Measurements from ENCODE around the gene CHST8. TPM values are rescaled to one million over a fixed set of nuclear protein-coding genes. Genes with fewer than 3 reads are reported as not detected.

Gene CHST8
- total RNA-seq, 1 experiment from 2014 or later = not detected

- intact Hi-C loops (cut with micrococcal nuclease; ENCODE audit: unreplicated experiment) = no loop called here
- ChIA-PET POLR2A (ENCODE audit: unreplicated experiment) (no interaction called here), CTCF (no interaction called here)
- TF ChIP-seq CTCF (conservative IDR thresholded peaks at IDR 0.05) (no peak), EZH2 (IDR thresholded peaks at IDR 0.05; ENCODE audit: low read depth) (no peak)
- H3K4me3 ChIP-seq = no peak overlapping the region
- H3K9me2 ChIP-seq (ENCODE audit: insufficient read depth) = no peaks in the 10 kb centered on the region
- no peaks in the 10 kb centered on the region for H3K9me3 ChIP-seq (ENCODE audit: insufficient read depth, low read depth)
- no peaks in the 10 kb centered on the region for H3K79me2 ChIP-seq (ENCODE audit: low read depth)
- no peak overlapping the region for H3K27ac ChIP-seq
- H3K4me1 ChIP-seq (replicated peaks; ENCODE audit: insufficient read depth) = no peaks in the 10 kb centered on the region
- no TSS peak for BruUV-seq (replicated peaks)
- DNase-seq = no peak
- H4K20me1 ChIP-seq (ENCODE audit: insufficient read depth) = no peaks in the 10 kb centered on the region; the same call in 1 of the 2 replicates
- no peak overlapping the region for H3K4me2 ChIP-seq
- no peak overlapping the region for H2AFZ ChIP-seq
- H3F3A ChIP-seq (ENCODE audit: insufficient read depth, low read depth) = no peaks in the 10 kb centered on the region
- H3K36me3 ChIP-seq (ENCODE audit: low read depth) = no peaks in the 10 kb centered on the region
- peaks cover 78% of the 10 kb centered on the region for H3K27me3 ChIP-seq (ENCODE audit: insufficient read depth, low read depth)
Measured at GRCh38 chr19:33674626-33675367, 53.0 kb downstream of the CHST8 start.

DNA sequence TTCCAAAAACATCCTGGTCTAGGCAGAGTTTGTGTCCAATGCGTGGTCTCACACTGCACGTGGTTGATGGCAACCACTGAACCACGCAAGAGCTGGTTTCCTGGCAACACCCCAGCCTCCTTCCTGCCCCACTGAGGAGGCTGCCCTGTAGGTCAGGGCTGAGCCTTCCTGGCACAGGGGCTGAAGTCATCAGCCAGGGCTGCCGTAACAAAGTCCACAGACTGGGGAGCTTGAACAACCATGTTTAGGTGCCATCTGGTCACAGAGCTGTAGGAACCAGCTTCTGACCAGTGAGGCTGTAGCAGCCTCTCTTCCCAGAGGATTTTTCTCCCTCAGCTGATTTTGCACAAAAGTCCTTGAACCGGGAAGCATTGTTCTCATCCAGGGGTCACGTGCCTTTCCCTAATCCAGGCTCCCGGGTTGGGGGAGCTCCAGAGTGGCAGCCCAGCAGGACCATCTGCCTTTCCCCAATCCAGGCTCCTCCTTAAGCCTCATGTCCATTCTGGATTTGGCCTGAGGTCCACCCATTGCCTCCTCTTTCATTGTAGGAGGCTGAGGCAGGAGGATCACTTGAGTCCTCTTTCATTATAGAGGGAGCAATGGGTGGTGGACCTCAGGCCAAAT is 53.9 kb downstream of the CHST8 start:
- H3K9me2 ChIP-seq (ENCODE audit: insufficient read depth) = no peaks in the 10 kb centered on the region
- H3K4me2 ChIP-seq = no peak overlapping the region
- no peak overlapping the region for H2AFZ ChIP-seq
- no peak for DNase-seq
- H3K4me3 ChIP-seq = no peak overlapping the region
- no TSS peak for BruUV-seq (replicated peaks)
- intact Hi-C loops (cut with micrococcal nuclease; ENCODE audit: unreplicated experiment) = no loop called here
- H3F3A ChIP-seq (ENCODE audit: insufficient read depth, low read depth) = no peaks in the 10 kb centered on the region
- H3K27me3 ChIP-seq (ENCODE audit: insufficient read depth, low read depth) = peaks cover 78% of the 10 kb centered on the region
- H3K36me3 ChIP-seq (ENCODE audit: low read depth) = no peaks in the 10 kb centered on the region
- CTCF ChIA-PET = no interaction called here
- no peaks in the 10 kb centered on the region; the same call in 1 of the 2 replicates for H4K20me1 ChIP-seq (ENCODE audit: insufficient read depth)
- H3K9me3 ChIP-seq (ENCODE audit: insufficient read depth, low read depth) = no peaks in the 10 kb centered on the region
- POLR2A ChIA-PET (ENCODE audit: unreplicated experiment) = no interaction called here
- H3K27ac ChIP-seq = no peak overlapping the region
- TF ChIP-seq EZH2 (IDR thresholded peaks at IDR 0.05; ENCODE audit: low read depth) = no peak
- no peak for TF ChIP-seq CTCF (conservative IDR thresholded peaks at IDR 0.05)
- no peaks in the 10 kb centered on the region for H3K79me2 ChIP-seq (ENCODE audit: low read depth)
- no peaks in the 10 kb centered on the region for H3K4me1 ChIP-seq (replicated peaks; ENCODE audit: insufficient read depth)

DNA sequence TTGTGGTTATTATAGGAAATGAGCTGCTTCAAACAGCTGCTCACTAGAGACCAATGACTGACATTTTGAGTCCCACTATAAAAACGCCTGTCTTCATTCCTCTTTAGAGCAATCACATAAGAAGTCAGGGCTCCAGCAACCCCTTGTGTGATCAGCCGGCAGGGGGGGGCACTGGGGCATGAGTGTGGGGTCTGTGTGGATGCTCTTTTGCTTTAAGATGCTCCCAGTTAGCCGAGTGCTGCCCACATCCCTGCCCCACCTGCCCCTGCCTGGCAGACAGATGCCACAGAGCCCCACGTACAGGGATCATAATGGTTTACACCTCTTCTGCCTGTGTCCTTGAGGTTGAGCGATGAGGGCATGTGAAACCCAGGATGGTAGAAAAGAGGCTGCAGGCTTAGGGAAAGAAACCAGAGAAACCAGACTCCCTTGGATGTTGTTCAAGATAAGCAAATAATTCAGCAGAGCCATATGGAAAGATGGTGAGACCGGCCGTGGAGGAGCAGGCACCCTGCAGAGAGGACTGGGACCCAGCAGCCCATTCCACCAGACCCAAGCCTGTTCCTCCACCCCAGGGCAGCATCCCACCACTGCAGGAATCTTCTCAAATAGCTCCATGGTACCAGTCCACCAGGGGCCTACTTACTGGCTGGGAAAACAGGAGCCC is 55.4 kb downstream of the CHST8 start:
- CTCF ChIA-PET = no interaction called here
- Histone ChIP-seq H4K20me1 (ENCODE audit: insufficient read depth) (no peaks in the 10 kb centered on the region; the same call in 1 of the 2 replicates), H3K9me3 (ENCODE audit: insufficient read depth, low read depth) (no peaks in the 10 kb centered on the region), H3K36me3 (ENCODE audit: low read depth) (no peaks in the 10 kb centered on the region), H3K4me3 (no peak overlapping the region), H3K9me2 (ENCODE audit: insufficient read depth) (no peaks in the 10 kb centered on the region), H3K4me2 (no peak overlapping the region), H3F3A (ENCODE audit: insufficient read depth, low read depth) (no peaks in the 10 kb centered on the region), H3K79me2 (ENCODE audit: low read depth) (no peaks in the 10 kb centered on the region), H3K4me1 (replicated peaks; ENCODE audit: insufficient read depth) (no peaks in the 10 kb centered on the region), H2AFZ (no peak overlapping the region), H3K27me3 (ENCODE audit: insufficient read depth, low read depth) (peaks cover 76% of the 10 kb centered on the region), H3K27ac (no peak overlapping the region)
- intact Hi-C loops (cut with micrococcal nuclease; ENCODE audit: unreplicated experiment) = no loop called here
- BruUV-seq (replicated peaks) = no TSS peak
- no peak for DNase-seq
- POLR2A ChIA-PET (ENCODE audit: unreplicated experiment) = no interaction called here
- TF ChIP-seq EZH2 (IDR thresholded peaks at IDR 0.05; ENCODE audit: low read depth) (no peak), CTCF (conservative IDR thresholded peaks at IDR 0.05) (no peak)
